Esophagus muscularis mucosa (tissue), 4 donors: ENCODE results near the gene PCDH9. TPM values are rescaled to one million over a fixed set of nuclear protein-coding genes. Genes with fewer than 3 reads are reported as not detected.

Experiments
- DNase-seq: peaks from one replicate; pipeline ENCODE4 v3.0.0-alpha.2; 2017; ENCODE audit errors: extremely low spot score
- H3K27ac ChIP-seq, 4 donors: fragments of 200-600 bp; sonication (generic); replicated peaks in 1 of 4; 1 replicate in 3 of 4; 2 replicates in 1 of 4; pipeline ENCODE4 v1.5.1; 2016 to 2019; ENCODE audit warnings: mild to moderate bottlenecking in 1 of 4
- H3K27me3 ChIP-seq, 4 donors: fragments of 200-600 bp; sonication (generic); one replicate each; pipeline versions ENCODE4 v1.5.1 to v1.6.0; 2016 to 2019
- H3K36me3 ChIP-seq, 4 donors: fragments of 200-600 bp; sonication (generic); one replicate each; pipeline ENCODE4 v1.5.1; 2016 to 2019
- H3K4me1 ChIP-seq, 4 donors: fragments of 200-600 bp; sonication (generic); one replicate each; pipeline ENCODE4 v1.5.1; 2016 to 2019
- H3K4me3 ChIP-seq, 4 donors: fragments of 200-600 bp; sonication (generic); 1 replicate in 2 of 4; 2 replicates in 2 of 4; pipeline ENCODE4 v1.5.1; 2016 to 2019; ENCODE audit warnings: mild to moderate bottlenecking in 4 of 4, moderate library complexity in 1 of 4
- H3K9me3 ChIP-seq, 4 donors: fragments of 200-600 bp; sonication (generic); 1 replicate in 3 of 4; 2 replicates in 1 of 4; pipeline ENCODE4 v1.5.1; 2016 to 2019
- EP300 ChIP-seq: sonication (generic); formaldehyde crosslinking; IDR thresholded peaks from one replicate; pipeline ENCODE4 v1.6.1; 2017; ENCODE audit warnings: antibody characterized with exemption
- POLR2A ChIP-seq: fragments of 450-650 bp; IDR thresholded peaks from one replicate; pipeline ENCODE4 v1.6.1; 2017; ENCODE audit warnings: antibody characterized with exemption, moderate library complexity, mild to moderate bottlenecking, low read depth
- POLR2AphosphoS5 ChIP-seq, 2 donors: sonication (generic); formaldehyde crosslinking; IDR thresholded peaks; one replicate each; pipeline ENCODE4 v1.6.1; 2017; ENCODE audit warnings: antibody characterized with exemption in 2 of 2
- WGBS: methylation state at CpG from one replicate; pipeline ENCODE4 v1.1.5; 2018; 5-methylcytosine and 5-hydroxymethylcytosine counted together
- intact Hi-C: fragments of 100-400 bp; cut with DNase I; formaldehyde crosslinking; loops from one replicate; pipeline ENCODE4 v1.15.1; 2023
- total RNA-seq, 4 donors: library from RNA; depleted of rRNA; stranded (reverse); fragments of >200 nt; gene quantifications; one replicate each; pipeline versions ENCODE4 v1.1.0 to v1.2.1, GENCODE V29; 2016
- TF ChIP-seq, protein P1 (sequence below), 3 experiments: fragments of 200-600 bp in 2 of 3; fragments of 450-650 bp in 1 of 3; sonication (generic) in 2 of 3; IDR thresholded peaks; one replicate each; pipeline ENCODE4 v1.5.1; 2017 to 2019; ENCODE audit warnings: antibody characterized with exemption in 3 of 3, mild to moderate bottlenecking in 2 of 3, moderate library complexity in 1 of 3

The PCDH9 gene
- total RNA-seq, 4 donors from 2014 or later: 33.8 to 81.8 (median 49.1) TPM

DNA sequence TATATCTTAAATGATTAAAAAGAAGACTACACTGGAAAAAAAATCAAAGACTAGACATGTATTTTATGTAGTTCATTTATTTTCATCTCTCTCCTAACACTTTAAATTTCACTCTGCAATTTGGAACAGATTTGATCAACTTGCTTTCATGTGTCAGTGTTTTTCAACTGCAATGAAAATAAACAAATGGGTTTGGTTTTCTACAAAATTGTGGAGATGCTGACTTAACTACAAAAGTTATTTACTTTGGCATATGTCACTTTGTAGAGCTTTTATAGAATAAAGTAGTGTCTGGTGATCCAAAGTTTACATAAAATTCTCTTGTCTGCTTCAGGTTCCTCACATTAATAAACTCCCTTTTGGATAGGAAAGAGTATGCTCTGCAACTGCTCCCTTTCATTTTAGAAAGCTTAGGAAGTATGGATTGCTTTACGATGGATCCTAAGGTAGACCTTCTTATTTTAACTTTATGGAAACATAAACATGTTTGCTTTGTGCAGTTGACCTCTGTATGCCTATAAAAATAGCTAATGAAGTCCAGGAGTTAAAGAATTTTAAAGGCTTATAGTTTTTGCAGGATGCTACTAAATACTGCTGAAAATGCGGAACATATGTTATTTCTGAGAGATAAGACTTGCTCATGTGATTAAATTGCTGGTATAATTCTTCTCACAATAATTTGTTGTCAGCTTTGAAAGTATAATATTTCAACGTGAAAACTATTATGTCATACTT is 815.9 kb downstream of the PCDH9 start:
- 57% methylated on average over 3 of the region's 3 CpGs for WGBS
- no peak for TF ChIP-seq POLR2AphosphoS5 (IDR thresholded peaks at IDR 0.05)
- TF ChIP-seq EP300: no peak
- no peak for TF ChIP-seq POLR2A
- TF ChIP-seq, protein P1, sequence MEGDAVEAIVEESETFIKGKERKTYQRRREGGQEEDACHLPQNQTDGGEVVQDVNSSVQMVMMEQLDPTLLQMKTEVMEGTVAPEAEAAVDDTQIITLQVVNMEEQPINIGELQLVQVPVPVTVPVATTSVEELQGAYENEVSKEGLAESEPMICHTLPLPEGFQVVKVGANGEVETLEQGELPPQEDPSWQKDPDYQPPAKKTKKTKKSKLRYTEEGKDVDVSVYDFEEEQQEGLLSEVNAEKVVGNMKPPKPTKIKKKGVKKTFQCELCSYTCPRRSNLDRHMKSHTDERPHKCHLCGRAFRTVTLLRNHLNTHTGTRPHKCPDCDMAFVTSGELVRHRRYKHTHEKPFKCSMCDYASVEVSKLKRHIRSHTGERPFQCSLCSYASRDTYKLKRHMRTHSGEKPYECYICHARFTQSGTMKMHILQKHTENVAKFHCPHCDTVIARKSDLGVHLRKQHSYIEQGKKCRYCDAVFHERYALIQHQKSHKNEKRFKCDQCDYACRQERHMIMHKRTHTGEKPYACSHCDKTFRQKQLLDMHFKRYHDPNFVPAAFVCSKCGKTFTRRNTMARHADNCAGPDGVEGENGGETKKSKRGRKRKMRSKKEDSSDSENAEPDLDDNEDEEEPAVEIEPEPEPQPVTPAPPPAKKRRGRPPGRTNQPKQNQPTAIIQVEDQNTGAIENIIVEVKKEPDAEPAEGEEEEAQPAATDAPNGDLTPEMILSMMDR (IDR thresholded peaks at IDR 0.05): no peak
- no peaks in the 10 kb centered on the region for H3K9me3 ChIP-seq

DNA sequence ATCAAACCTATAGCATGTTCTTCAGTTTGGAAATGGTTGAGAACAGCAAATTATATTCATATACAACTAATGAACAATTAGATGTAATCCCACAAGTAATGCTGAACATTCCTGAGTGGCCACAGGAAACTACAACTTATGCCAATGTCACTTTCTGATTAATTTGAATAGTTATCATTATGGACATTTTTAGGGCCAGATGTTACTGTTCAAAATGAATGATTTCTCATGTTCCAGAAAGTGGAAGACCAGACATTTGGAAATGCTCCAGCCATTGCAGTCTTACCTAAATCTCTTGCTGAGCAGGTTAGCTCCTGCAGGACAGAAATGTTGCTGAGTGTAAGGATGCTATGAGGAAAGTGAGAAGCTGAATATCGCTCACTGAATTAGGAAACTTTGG is 819.8 kb downstream of the PCDH9 start:
- H3K9me3 ChIP-seq: no peaks in the 10 kb centered on the region
- no peak overlapping the region for H3K27ac ChIP-seq
- no peaks in the 10 kb centered on the region for H3K36me3 ChIP-seq
- intact Hi-C loops: no loop called here
- H3K4me3 ChIP-seq: no peak overlapping the region
- no peak for DNase-seq
- WGBS: 83% methylated on average over 1 of the region's 1 CpG
- TF ChIP-seq POLR2A (no peak), EP300 (no peak), POLR2AphosphoS5 (IDR thresholded peaks at IDR 0.05) (no peak)
- TF ChIP-seq, protein P1 (IDR thresholded peaks at IDR 0.05): no peak
- no peaks in the 10 kb centered on the region for H3K27me3 ChIP-seq
- H3K4me1 ChIP-seq: peaks cover 5 to 46% (median 42%) of the 10 kb centered on the region in 4 donors

More for the DNA sequence above, 815.9 kb downstream of the PCDH9 start:
- Histone ChIP-seq H3K27me3 (no peaks in the 10 kb centered on the region), H3K4me1 (peaks cover 0 to 23% (median 20%) of the 10 kb centered on the region in 4 donors), H3K27ac (no peak overlapping the region), H3K36me3 (no peaks in the 10 kb centered on the region), H3K4me3 (no peak overlapping the region)
- intact Hi-C loops: no loop called here
- no peak for DNase-seq

DNA sequence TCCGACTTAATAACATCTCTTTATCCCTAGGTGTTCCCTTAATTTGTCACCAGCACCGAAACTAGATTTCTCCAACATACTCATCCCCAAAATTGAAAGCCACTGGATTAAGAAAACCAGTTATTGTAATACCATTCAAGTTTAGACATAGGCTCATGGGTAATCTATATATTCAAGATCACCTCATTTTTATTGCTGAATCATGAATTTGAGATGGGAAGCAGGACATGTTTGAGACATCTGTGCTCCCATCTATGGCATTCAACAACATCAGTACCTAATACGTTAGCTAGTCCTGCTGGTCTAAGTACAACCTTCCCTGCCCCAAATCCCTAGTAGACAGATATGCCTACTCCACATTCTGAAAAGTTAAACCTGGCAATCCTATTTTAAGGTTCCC is 820.6 kb downstream of the PCDH9 start:
- Histone ChIP-seq H3K9me3 (no peaks in the 10 kb centered on the region), H3K4me3 (no peak overlapping the region), H3K27me3 (no peaks in the 10 kb centered on the region), H3K36me3 (no peaks in the 10 kb centered on the region), H3K27ac (no peak overlapping the region), H3K4me1 (peaks cover 5 to 50% (median 43%) of the 10 kb centered on the region in 4 donors)
- no peak for TF ChIP-seq POLR2AphosphoS5 (IDR thresholded peaks at IDR 0.05)
- TF ChIP-seq POLR2A: no peak
- no peak for TF ChIP-seq EP300
- DNase-seq: no peak
- WGBS: 94% methylated on average over 3 of the region's 3 CpGs
- intact Hi-C loops: no loop called here

DNA sequence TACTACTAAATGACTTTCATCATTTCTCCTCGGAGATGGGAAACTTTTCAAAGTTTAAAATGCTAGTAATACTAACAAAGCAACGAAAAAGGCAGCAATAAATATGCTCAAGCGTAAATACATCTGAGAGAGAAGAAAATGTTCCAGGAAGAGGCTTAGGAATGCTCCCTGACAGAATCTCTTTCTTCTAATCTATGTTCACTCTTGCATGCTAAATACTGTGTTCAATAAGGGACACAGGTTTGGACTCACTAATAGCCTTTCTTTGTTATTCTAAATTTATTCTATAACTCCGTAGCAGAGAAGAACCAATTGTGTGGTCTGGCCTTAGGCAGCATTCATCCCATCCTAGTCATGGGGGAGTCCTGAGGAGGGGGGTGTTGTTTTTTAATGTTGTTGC is 823.0 kb downstream of the PCDH9 start:
- no peak for DNase-seq
- Histone ChIP-seq H3K9me3 (no peaks in the 10 kb centered on the region), H3K27me3 (no peaks in the 10 kb centered on the region), H3K36me3 (no peaks in the 10 kb centered on the region), H3K4me3 (no peak overlapping the region), H3K4me1 (peaks cover 5 to 36% (median 31%) of the 10 kb centered on the region in 4 donors), H3K27ac (peak overlapping the region; percentile 11 to 44 (median 29))
- TF ChIP-seq, protein P1 (IDR thresholded peaks at IDR 0.05): no peak
- no peak for TF ChIP-seq EP300
- no peak for TF ChIP-seq POLR2AphosphoS5 (IDR thresholded peaks at IDR 0.05)
- no peak for TF ChIP-seq POLR2A
- intact Hi-C loops: no loop called here
- WGBS: 62% methylated on average over 4 of the region's 4 CpGs

DNA sequence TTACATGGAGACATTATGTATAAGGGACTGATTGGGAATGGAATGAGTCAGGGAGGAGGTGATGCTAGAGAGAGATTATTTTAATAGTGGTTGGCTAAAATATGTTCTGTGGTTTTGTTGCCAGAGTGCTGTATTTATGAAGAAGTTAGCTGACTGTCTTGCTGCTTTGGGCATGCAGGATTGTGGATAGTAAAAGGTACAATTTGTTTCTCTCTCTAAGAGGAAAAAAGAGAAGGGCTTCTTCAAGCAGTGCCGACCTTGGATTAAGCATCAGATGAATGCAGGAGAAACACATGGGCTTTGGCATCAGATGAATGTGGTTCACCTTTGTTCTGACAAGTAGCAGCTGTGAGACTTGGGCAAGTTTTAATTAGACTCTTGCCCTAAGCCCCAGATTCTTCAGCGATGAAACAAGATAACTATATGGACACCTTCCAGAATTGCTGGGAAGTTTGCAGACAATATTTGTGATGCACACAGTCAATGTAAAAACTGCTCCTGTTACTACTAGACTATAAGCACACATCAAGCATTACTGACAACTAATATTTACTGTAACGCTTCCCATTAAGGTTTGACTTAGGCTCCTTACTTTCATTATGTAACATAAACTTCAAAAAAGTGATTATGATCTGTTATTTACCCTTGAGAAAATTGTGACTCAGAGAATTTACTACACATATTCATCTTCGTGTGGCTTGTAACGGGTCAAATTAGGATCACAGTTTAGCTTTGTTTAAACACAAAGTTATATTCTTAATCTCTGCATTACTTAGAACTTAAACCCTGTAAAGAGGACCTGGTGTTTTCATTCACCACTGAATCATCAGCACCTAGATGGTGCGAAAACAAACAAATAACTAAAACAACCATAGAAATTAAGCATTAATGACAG is 824.0 kb downstream of the PCDH9 start:
- WGBS: 54% methylated on average over 6 of the region's 6 CpGs
- peaks cover 5 to 41% (median 30%) of the 10 kb centered on the region in 4 donors for H3K4me1 ChIP-seq
- no peak overlapping the region for H3K4me3 ChIP-seq
- peak overlapping the region in 3 of 4 donors; percentile 11 to 44 (median 33) for H3K27ac ChIP-seq
- no peaks in the 10 kb centered on the region for H3K36me3 ChIP-seq
- DNase-seq: no peak
- no peaks in the 10 kb centered on the region for H3K9me3 ChIP-seq
- intact Hi-C loops: no loop called here
- TF ChIP-seq POLR2AphosphoS5 (IDR thresholded peaks at IDR 0.05): peak in 1 of 2 donors; percentile 52
- TF ChIP-seq POLR2A: no peak
- TF ChIP-seq EP300: no peak
- H3K27me3 ChIP-seq: no peaks in the 10 kb centered on the region
